ENCODE measurements around the gene CHMP4A. TPM values are rescaled to one million over a fixed set of nuclear protein-coding genes. Genes with fewer than 3 reads are reported as not detected.

CHMP4A gene
- total and polyA plus RNA-seq, 2 of the 13 experiments (the other 11 are each of a cell fraction or from before 2014, with no cell fraction given): 83.6 to 113 TPM

GRCh38 chr14:24241829-24242443 lies 28.6 kb upstream of the CHMP4A start (continued):
- TF ChIP-seq TFE3 (CRISPR knock-in tag; IDR thresholded peaks at IDR 0.05): no peak
- peak; percentile 8; the same call in 1 of the 2 replicates for TF ChIP-seq DPF2 (CRISPR knock-in tag; IDR thresholded peaks at IDR 0.05; ENCODE audit: borderline replicate concordance, low read depth)
- TF ChIP-seq, protein P1, sequence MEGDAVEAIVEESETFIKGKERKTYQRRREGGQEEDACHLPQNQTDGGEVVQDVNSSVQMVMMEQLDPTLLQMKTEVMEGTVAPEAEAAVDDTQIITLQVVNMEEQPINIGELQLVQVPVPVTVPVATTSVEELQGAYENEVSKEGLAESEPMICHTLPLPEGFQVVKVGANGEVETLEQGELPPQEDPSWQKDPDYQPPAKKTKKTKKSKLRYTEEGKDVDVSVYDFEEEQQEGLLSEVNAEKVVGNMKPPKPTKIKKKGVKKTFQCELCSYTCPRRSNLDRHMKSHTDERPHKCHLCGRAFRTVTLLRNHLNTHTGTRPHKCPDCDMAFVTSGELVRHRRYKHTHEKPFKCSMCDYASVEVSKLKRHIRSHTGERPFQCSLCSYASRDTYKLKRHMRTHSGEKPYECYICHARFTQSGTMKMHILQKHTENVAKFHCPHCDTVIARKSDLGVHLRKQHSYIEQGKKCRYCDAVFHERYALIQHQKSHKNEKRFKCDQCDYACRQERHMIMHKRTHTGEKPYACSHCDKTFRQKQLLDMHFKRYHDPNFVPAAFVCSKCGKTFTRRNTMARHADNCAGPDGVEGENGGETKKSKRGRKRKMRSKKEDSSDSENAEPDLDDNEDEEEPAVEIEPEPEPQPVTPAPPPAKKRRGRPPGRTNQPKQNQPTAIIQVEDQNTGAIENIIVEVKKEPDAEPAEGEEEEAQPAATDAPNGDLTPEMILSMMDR (CRISPR knock-in tag; IDR thresholded peaks at IDR 0.05): peak; percentile 62
- TF ChIP-seq CEBPG (CRISPR knock-in tag; IDR thresholded peaks at IDR 0.05): peak; percentile 3; the same call in 1 of the 2 replicates
- no peak for TF ChIP-seq RFX5 (IDR thresholded peaks at IDR 0.05; ENCODE audit: low read depth, low read length)
- TF ChIP-seq SP1 (IDR thresholded peaks at IDR 0.05): no peak
- 0 out of 2 replicates have a peak, but pooled peaks have one; percentile 58 for TF ChIP-seq SP1 (CRISPR knock-in tag; IDR thresholded peaks at IDR 0.05)
- no peak for TF ChIP-seq TP53 (CRISPR knock-in tag; conservative IDR thresholded peaks at IDR 0.05)
- TF ChIP-seq SNAI1 (CRISPR knock-in tag; IDR thresholded peaks at IDR 0.05; ENCODE audit: borderline replicate concordance): no peak
- peak; percentile 95 for TF ChIP-seq RBFOX2 (IDR thresholded peaks at IDR 0.05; ENCODE audit: low read depth, low read length)
- TF ChIP-seq NFIC (IDR thresholded peaks at IDR 0.05; ENCODE audit: low read length): no peak
- peak; percentile 18; the same call in 1 of the 2 replicates for TF ChIP-seq FIP1L1 (IDR thresholded peaks at IDR 0.05; ENCODE audit: borderline replicate concordance, insufficient read depth, low read depth, low read length)
- no peak for TF ChIP-seq ZBTB44 (CRISPR knock-in tag; IDR thresholded peaks at IDR 0.05)
- TF ChIP-seq ZNF142 (CRISPR knock-in tag; IDR thresholded peaks at IDR 0.05): no peak
- TF ChIP-seq ZNF792 (CRISPR knock-in tag; IDR thresholded peaks at IDR 0.05): no peak
- TF ChIP-seq ZBTB37 (CRISPR knock-in tag; IDR thresholded peaks at IDR 0.05): 0 out of 2 replicates have a peak, but pooled peaks have one; percentile 19
- peak; percentile 26; the same call in 1 of the 2 replicates for TF ChIP-seq NR2F6 (IDR thresholded peaks at IDR 0.05)
- TF ChIP-seq NR2F6 (CRISPR knock-in tag; IDR thresholded peaks at IDR 0.05): no peak

All from HepG2 (cell line).